DND-41 (cell line): ENCODE data around the gene KLHL30.

Source experiments
- CTCF ChIP-seq: IDR thresholded peaks from 2 replicates; pipeline ENCODE4 v1.5.1; 2012; ENCODE audit warnings: borderline replicate concordance, low read length, moderate library complexity, mild to moderate bottlenecking; ENCODE audit not compliant: poor library complexity, severe bottlenecking; ENCODE audit errors: extremely low read depth
- EZH2 ChIP-seq: IDR thresholded peaks from 3 replicates; pipeline ENCODE4 v1.6.1; 2012; ENCODE audit warnings: borderline replicate concordance, low read depth, mild to moderate bottlenecking, moderate library complexity, low read length, inconsistent platforms; ENCODE audit not compliant: severe bottlenecking

- TF ChIP-seq CTCF (no peak), EZH2 (no peak)
These were observed 8.5 kb downstream of the KLHL30 start for GRCh38 chr2:238146884-238147544.
